A673 (cell line): ENCODE results near the gene SH3RF2.

Source experiments
- CTCF ChIP-seq: fragments of 300-800, 200-600 bp; sonication (generic); conservative IDR thresholded peaks from 2 replicates; pipeline ENCODE4 v1.5.1; 2017; ENCODE audit warnings: low read depth, mild to moderate bottlenecking, antibody characterized with exemption, low read length, moderate library complexity, mixed read lengths
- EZH2 ChIP-seq: fragments of 200-600 bp; sonication (generic); IDR thresholded peaks from 2 replicates; pipeline ENCODE4 v1.6.1; 2017; ENCODE audit warnings: borderline replicate concordance, low read depth, mild to moderate bottlenecking, mixed read lengths, antibody characterized with exemption, low read length; ENCODE audit not compliant: poor library complexity, severe bottlenecking

- no peak for TF ChIP-seq EZH2
- TF ChIP-seq CTCF = no peak
These were observed 40.2 kb downstream of the SH3RF2 start for GRCh38 chr5:145976431-145977155.
